Measurements from ENCODE around the gene ITGB4. TPM values are rescaled to one million over a fixed set of nuclear protein-coding genes. Genes with fewer than 3 reads are reported as not detected.
"Not testable (repeated sequence)": the region's sequence is repeated elsewhere in the genome, so short reads cannot be mapped to it uniquely, and the experiment has no call there.

ITGB4 gene
- total RNA-seq, 2 experiments from 2014 or later: 0.67 to 1.1 TPM

GRCh38 chr17:75778066-75778860 lies 57.0 kb downstream of the ITGB4 start:
- peak overlapping the region; percentile 96 for H3K27ac Mint-ChIP-seq
- not testable (repeated sequence) for H3K9me3 Mint-ChIP-seq, H3K27me3 Mint-ChIP-seq, DNase-seq
- H3K36me3 Mint-ChIP-seq: peaks cover 42% of the 10 kb centered on the region
- ChIA-PET CTCF (interaction anchor here (0.6 to 4.2 kb wide), 7 partner anchors 13 to 77 kb away, joined by 3 to 35 read pairs (median 9); partner anchors contain the start of genes GALK1 and WBP2), POLR2A (interaction anchor here (0.8 to 5.2 kb wide), 10 partner anchors 8 to 77 kb away, joined by 3 to 57 read pairs (median 7); partner anchors contain the start of genes GALK1, UNC13D, UNK and WBP2)
- peaks cover 36% of the 10 kb centered on the region for H3K4me1 Mint-ChIP-seq (ENCODE audit: low read depth)
- intact Hi-C loops (cut with micrococcal nuclease): loop anchor here (2.0 kb wide), 1 partner anchor 201 kb away; the partner anchor contains the start of genes ACOX1 and TEN1
- H3K4me3 Mint-ChIP-seq: peak overlapping the region; percentile 87

GRCh38 chr17:75778861-75779249 lies 57.6 kb downstream of the ITGB4 start:
- peaks cover 4% of the 10 kb centered on the region for H3K27me3 Mint-ChIP-seq
- ChIA-PET CTCF (interaction anchor here (0.6 to 4.2 kb wide), 5 partner anchors 14 to 76 kb away, joined by 3 to 35 read pairs (median 8); partner anchors contain the start of genes GALK1, UNC13D and WBP2), POLR2A (interaction anchor here (0.8 to 5.2 kb wide), 6 partner anchors 7 to 77 kb away, joined by 3 to 57 read pairs (median 6); partner anchors contain the start of genes GALK1, UNC13D, UNK and WBP2)
- H3K4me1 Mint-ChIP-seq (ENCODE audit: low read depth): peaks cover 41% of the 10 kb centered on the region
- H3K9me3 Mint-ChIP-seq: no peaks in the 10 kb centered on the region
- intact Hi-C loops (cut with micrococcal nuclease): loop anchor here (1.0 to 2.0 kb wide), 4 partner anchors 14 to 200 kb away; partner anchors contain the start of genes ACOX1, GALK1, RECQL5 and SAP30BP
- H3K4me3 Mint-ChIP-seq: peak overlapping the region; percentile 87
- H3K36me3 Mint-ChIP-seq: peaks cover 42% of the 10 kb centered on the region
- no peak for DNase-seq
- H3K27ac Mint-ChIP-seq: peak overlapping the region; percentile 96

GRCh38 chr17:75779250-75779986 lies 58.2 kb downstream of the ITGB4 start:
- POLR2A ChIA-PET: interaction anchor here (0.6 to 2.9 kb wide), 16 partner anchors 9 to 117 kb away, joined by 3 to 18 read pairs (median 4); partner anchors contain the start of genes GALK1, RECQL5, SAP30BP and TRIM65

GRCh38 chr17:75779987-75780889 lies 59.0 kb downstream of the ITGB4 start:
- H3K27me3 Mint-ChIP-seq: peaks cover 4% of the 10 kb centered on the region

More at GRCh38 chr17:75779250-75779986, 58.2 kb downstream of the ITGB4 start:
- Mint-ChIP-seq H3K4me1 (ENCODE audit: low read depth) (peaks cover 43% of the 10 kb centered on the region), H3K27ac (peak overlapping the region; percentile 97), H3K27me3 (peaks cover 4% of the 10 kb centered on the region), H3K9me3 (no peaks in the 10 kb centered on the region), H3K4me3 (peak overlapping the region; percentile 87), H3K36me3 (peaks cover 41% of the 10 kb centered on the region)
- peak; percentile 97 for DNase-seq
- CTCF ChIA-PET: interaction anchor here (0.6 to 4.2 kb wide), 7 partner anchors 15 to 82 kb away, joined by 3 to 35 read pairs (median 7); partner anchors contain the start of genes GALK1 and UNC13D
- intact Hi-C loops (cut with micrococcal nuclease): loop anchor here (1.0 to 2.0 kb wide), 4 partner anchors 14 to 199 kb away; partner anchors contain the start of genes ACOX1, GALK1, RECQL5 and SAP30BP

GRCh38 chr17:75783069-75783783 lies 62.0 kb downstream of the ITGB4 start:
- intact Hi-C loops (cut with micrococcal nuclease): loop anchor here (1.0 to 10.0 kb wide), 5 partner anchors 114 to 943 kb away; partner anchors contain the start of genes GALR2, JMJD6, METTL23 and SRP68
- Mint-ChIP-seq H3K9me3 (no peaks in the 10 kb centered on the region), H3K4me1 (ENCODE audit: low read depth) (peaks cover 38% of the 10 kb centered on the region), H3K27me3 (peaks cover 4% of the 10 kb centered on the region), H3K27ac (peak overlapping the region; percentile 98), H3K36me3 (peaks cover 13% of the 10 kb centered on the region), H3K4me3 (peak overlapping the region; percentile 90)
- DNase-seq: no peak
- ChIA-PET POLR2A (interaction anchor here (0.6 to 1.8 kb wide), 10 partner anchors 8 to 749 kb away, joined by 3 to 8 read pairs (median 4); partner anchors contain the start of genes GALK1 and WBP2), CTCF (interaction anchor here (0.6 to 2.7 kb wide), 26 partner anchors 8 to 327 kb away, joined by 3 to 15 read pairs (median 4); partner anchors contain the start of genes GALK1, TRIM47, TRIM65 and WBP2)

More at GRCh38 chr17:75779987-75780889, 59.0 kb downstream of the ITGB4 start:
- Mint-ChIP-seq H3K4me3 (peak overlapping the region; percentile 87), H3K36me3 (peaks cover 40% of the 10 kb centered on the region), H3K27ac (peak overlapping the region; percentile 97), H3K4me1 (ENCODE audit: low read depth) (peaks cover 43% of the 10 kb centered on the region), H3K9me3 (no peaks in the 10 kb centered on the region)
- DNase-seq: no peak
- intact Hi-C loops (cut with micrococcal nuclease): loop anchor here (1.0 to 10.0 kb wide), 8 partner anchors 15 to 485 kb away; partner anchors contain the start of genes ACOX1, GALK1, GALR2 and RECQL5
- ChIA-PET CTCF (interaction anchor here (0.6 to 2.1 kb wide), 5 partner anchors 15 to 81 kb away, joined by 3 to 16 read pairs (median 5); partner anchors contain the start of genes GALK1 and UNC13D), POLR2A (interaction anchor here (0.6 to 2.8 kb wide), 13 partner anchors 10 to 116 kb away, joined by 3 to 18 read pairs (median 4); partner anchors contain the start of genes GALK1, RECQL5, SAP30BP and TRIM65)

- ChIA-PET POLR2A (interaction anchor here (0.7 to 4.7 kb wide), 10 partner anchors 8 to 288 kb away, joined by 3 to 57 read pairs (median 4); partner anchors contain the start of genes GALK1 and WBP2), CTCF (interaction anchor here (0.6 to 2.7 kb wide), 21 partner anchors 7 to 328 kb away, joined by 3 to 15 read pairs (median 5); partner anchors contain the start of genes GALK1, TRIM47, TRIM65 and WBP2)
- H3K9me3 Mint-ChIP-seq: no peaks in the 10 kb centered on the region
- H3K4me3 Mint-ChIP-seq: peak overlapping the region; percentile 90
- H3K4me1 Mint-ChIP-seq (ENCODE audit: low read depth): peaks cover 35% of the 10 kb centered on the region
- no peak for DNase-seq
- peaks cover 2% of the 10 kb centered on the region for H3K27me3 Mint-ChIP-seq
- H3K27ac Mint-ChIP-seq: peak overlapping the region; percentile 98
- peaks cover 6% of the 10 kb centered on the region for H3K36me3 Mint-ChIP-seq
- intact Hi-C loops (cut with micrococcal nuclease): loop anchor here (1.0 to 10.0 kb wide), 8 partner anchors 49 to 942 kb away; partner anchors contain the start of genes GALR2, JMJD6, METTL23 and SRP68
These were observed 62.7 kb downstream of the ITGB4 start for GRCh38 chr17:75783803-75784472.

- Mint-ChIP-seq H3K4me3 (peak within 1 kb of the TSS; percentile 90), H3K36me3 (peaks cover 4% of the 10 kb centered on the region), H3K27me3 (peaks cover 1% of the 10 kb centered on the region), H3K27ac (peak within 1 kb of the TSS; percentile 98), H3K4me1 (ENCODE audit: low read depth) (peaks cover 35% of the 10 kb centered on the region), H3K9me3 (no peaks in the 10 kb centered on the region)
- DNase-seq: peak; percentile 97
- CTCF ChIA-PET: interaction anchor here (1.5 to 2.7 kb wide), 5 partner anchors 19 to 71 kb away, joined by 4 to 15 read pairs (median 14); partner anchors contain the start of genes GALK1 and WBP2
- POLR2A ChIA-PET: interaction anchor here (0.9 to 4.7 kb wide), 5 partner anchors 8 to 287 kb away, joined by 3 to 57 read pairs (median 3); partner anchors contain the start of gene WBP2
- intact Hi-C loops (cut with micrococcal nuclease): loop anchor here (1.0 to 10.0 kb wide), 7 partner anchors 48 to 490 kb away; partner anchors contain the start of genes GALR2, SRP68, TRIM65 and UBALD2
These were observed 63.3 kb downstream of the ITGB4 start, which contains the start of gene UNK for GRCh38 chr17:75784473-75785015. Gene UNK, plus strand, starts transcription at chr17:75784806. Its CDS starts 75 bp downstream, at chr17:75784881.

GRCh38 chr17:75785016-75785890 lies 64.0 kb downstream of the ITGB4 start:
- POLR2A ChIA-PET: interaction anchor here (0.5 to 4.7 kb wide), 13 partner anchors 9 to 286 kb away, joined by 3 to 57 read pairs (median 5); partner anchors contain the start of genes GALK1, UNC13D and WBP2
- Mint-ChIP-seq H3K27ac (peak overlapping the region; percentile 98), H3K9me3 (no peaks in the 10 kb centered on the region), H3K4me1 (ENCODE audit: low read depth) (peaks cover 31% of the 10 kb centered on the region), H3K4me3 (peak overlapping the region; percentile 90), H3K36me3 (peaks cover 1% of the 10 kb centered on the region), H3K27me3 (no peaks in the 10 kb centered on the region)
- intact Hi-C loops (cut with micrococcal nuclease): loop anchor here (2.0 to 10.0 kb wide), 5 partner anchors 48 to 490 kb away; partner anchors contain the start of genes GALR2, SRP68, UBALD2 and ZACN
- peak; percentile 96 for DNase-seq
- CTCF ChIA-PET: interaction anchor here (0.8 to 2.7 kb wide), 9 partner anchors 9 to 70 kb away, joined by 4 to 15 read pairs (median 8); partner anchors contain the start of genes GALK1 and WBP2

Measured in activated CD4-positive, alpha-beta memory T cell treated with anti-CD3 and anti-CD28 coated beads for 36 hours (primary cell).